ENCODE measurements around the gene DYNLRB1.
A peak's percentile ranks its signal among the peaks of the same experiment; 100 is the strongest.
"Not testable (repeated sequence)": the region's sequence is repeated elsewhere in the genome, so short reads cannot be mapped to it uniquely, and the experiment has no call there.

Gene DYNLRB1

GRCh38 chr20:34516247-34517113 is at the start of gene DYNLRB1:
Gene DYNLRB1, plus strand, starts transcription at chr20:34516422. Its CDS starts 37 bp downstream, at chr20:34516459.
- DNase-seq (ENCODE audit: low read depth in 2 of 2): peak; percentile 91 to 92

- DNase-seq (ENCODE audit: low read depth in 2 of 2): no peak
Observed at GRCh38 chr20:34468951-34469350, 47.3 kb upstream of the DYNLRB1 start.

GRCh38 chr20:34472246-34472925 is 43.8 kb upstream of the DYNLRB1 start:
- DNase-seq (ENCODE audit: low read depth in 2 of 2): no peak

- peak in 1 of 2 donors; percentile 13 for DNase-seq (ENCODE audit: low read depth in 2 of 2)
Observed at GRCh38 chr20:34473262-34473883, 42.8 kb upstream of the DYNLRB1 start.

GRCh38 chr20:34475979-34476736 is 40.1 kb upstream of the DYNLRB1 start:
- peak in 1 of 2 donors; percentile 32 for DNase-seq (ENCODE audit: low read depth in 2 of 2)

GRCh38 chr20:34479627-34480026 is 36.6 kb upstream of the DYNLRB1 start:
- no peak for DNase-seq (ENCODE audit: low read depth in 2 of 2)

- DNase-seq (ENCODE audit: low read depth in 2 of 2): not testable (repeated sequence)
Observed at GRCh38 chr20:34482154-34482553, 34.1 kb upstream of the DYNLRB1 start.

- DNase-seq (ENCODE audit: low read depth in 2 of 2): not testable (repeated sequence)
Observed at GRCh38 chr20:34483585-34484220, 32.5 kb upstream of the DYNLRB1 start.

- no peak for DNase-seq (ENCODE audit: low read depth in 2 of 2)
Observed at GRCh38 chr20:34485068-34485634, 31.1 kb upstream of the DYNLRB1 start.

GRCh38 chr20:34491226-34491931 is 24.8 kb upstream of the DYNLRB1 start:
- DNase-seq (ENCODE audit: low read depth in 2 of 2): no peak

- no peak for DNase-seq (ENCODE audit: low read depth in 2 of 2)
Observed at GRCh38 chr20:34491932-34492509, 24.2 kb upstream of the DYNLRB1 start.

GRCh38 chr20:34493646-34494045 is 22.6 kb upstream of the DYNLRB1 start:
- DNase-seq (ENCODE audit: low read depth in 2 of 2): no peak

- DNase-seq (ENCODE audit: low read depth in 2 of 2): no peak
Observed at GRCh38 chr20:34495307-34495706, 20.9 kb upstream of the DYNLRB1 start.

- DNase-seq (ENCODE audit: low read depth in 2 of 2): no peak
Observed at GRCh38 chr20:34495916-34496315, 20.3 kb upstream of the DYNLRB1 start.

- DNase-seq (ENCODE audit: low read depth in 2 of 2): not testable (repeated sequence)
Observed at GRCh38 chr20:34497596-34497995, 18.6 kb upstream of the DYNLRB1 start.

- no peak for DNase-seq (ENCODE audit: low read depth in 2 of 2)
Observed at GRCh38 chr20:34500823-34501222, 15.4 kb upstream of the DYNLRB1 start.

GRCh38 chr20:34506480-34506879 is 9.7 kb upstream of the DYNLRB1 start:
- DNase-seq (ENCODE audit: low read depth in 2 of 2): no peak

- DNase-seq (ENCODE audit: low read depth in 2 of 2): no peak
Observed at GRCh38 chr20:34507702-34508413, 8.4 kb upstream of the DYNLRB1 start.

GRCh38 chr20:34510575-34510974 is 5.6 kb upstream of the DYNLRB1 start:
- no peak for DNase-seq (ENCODE audit: low read depth in 2 of 2)
